H1 (cell line): ENCODE data around the gene EFCAB6. TPM values are rescaled to one million over a fixed set of nuclear protein-coding genes. Genes with fewer than 3 reads are reported as not detected.

ENCODE experiments used
- CTCF ChIA-PET: fragments of 300-600 bp; sonication (Branson Sonifier 250); formaldehyde crosslinking; loops from one replicate; lab custom pipeline; 2021; ENCODE audit not compliant: partially characterized antibody; lab: Charles Lee
- POLR2A ChIA-PET: fragments of 300-600 bp; sonication (Branson Sonifier 250); formaldehyde crosslinking; loops from one replicate; lab custom pipeline; 2021; ENCODE audit warnings: inconsistent platforms; ENCODE audit not compliant: partially characterized antibody; lab: Charles Lee
- DNase-seq, 2 experiments: peaks; one replicate each; pipeline versions ENCODE4 v3.0.0 to v3.0.0-alpha.2; 2010 to 2022; ENCODE audit warnings: low spot score in 2 of 2, low read depth in 1 of 2, mixed read lengths in 1 of 2
- FAIRE-seq: peaks from 2 replicates; lab custom pipeline; 2011; peaks lifted over from hg19 to GRCh38; lab: Jason Lieb, UNC
- H2AFZ ChIP-seq: 2 replicates; pipeline ENCODE4 v1.8.1; 2012; ENCODE audit warnings: low read length, inconsistent platforms
- H2AK5ac ChIP-seq: 2 replicates; pipeline ENCODE4 v1.6.1; 2013; ENCODE audit warnings: low read depth, low read length
- H2BK120ac ChIP-seq: replicated peaks from 2 replicates; pipeline ENCODE3; 2013; ENCODE audit warnings: low read depth, low read length, inconsistent platforms
- H2BK12ac ChIP-seq: 2 replicates; pipeline ENCODE4 v1.6.1; 2013; ENCODE audit warnings: low read depth, low read length
- H2BK15ac ChIP-seq: 2 replicates; pipeline ENCODE4 v1.6.1; 2013; ENCODE audit warnings: low read length
- H2BK20ac ChIP-seq: 2 replicates; pipeline ENCODE4 v1.6.1; 2013; ENCODE audit warnings: low read length
- H2BK5ac ChIP-seq: 2 replicates; pipeline ENCODE4 v1.6.1; 2013; ENCODE audit warnings: low read depth, low read length
- H3K14ac ChIP-seq: 2 replicates; pipeline ENCODE4 v1.6.1; 2013; ENCODE audit warnings: inconsistent platforms; ENCODE audit not compliant: insufficient read length
- H3K18ac ChIP-seq: 2 replicates; pipeline ENCODE4 v1.6.1; 2013; ENCODE audit warnings: low read length; ENCODE audit errors: extremely low read depth
- H3K23ac ChIP-seq: 2 replicates; pipeline ENCODE4 v1.6.1; 2013; ENCODE audit warnings: inconsistent platforms; ENCODE audit not compliant: insufficient read length
- H3K23me2 ChIP-seq: 2 replicates; pipeline ENCODE4 v1.6.1; 2013; ENCODE audit warnings: low read depth, low read length
- H3K27ac ChIP-seq: 2 replicates; pipeline ENCODE4 v1.6.1; 2011; ENCODE audit warnings: low read depth, low read length, inconsistent platforms
- H3K27me3 ChIP-seq, 4 experiments: replicated peaks in 1 of 4; 1 replicate in 1 of 4; 2 replicates in 3 of 4; pipeline versions ENCODE4 v1.6.1 to v1.8.1; 2011 to 2013; ENCODE audit warnings: low read length in 3 of 4, mild to moderate bottlenecking in 3 of 4, inconsistent platforms in 2 of 4, mixed read lengths in 2 of 4, moderate library complexity in 1 of 4; ENCODE audit not compliant: control insufficient read depth in 3 of 4, insufficient read depth in 3 of 4; ENCODE audit errors: extremely low read depth in 1 of 4
- H3K36me3 ChIP-seq, 4 experiments: 2 replicates each; pipeline versions ENCODE4 v1.6.1 to v1.8.1; 2011 to 2013; ENCODE audit warnings: mild to moderate bottlenecking in 4 of 4, low read length in 3 of 4, moderate library complexity in 2 of 4, control low read depth in 1 of 4, inconsistent platforms in 1 of 4; ENCODE audit not compliant: insufficient read depth in 4 of 4, control insufficient read depth in 2 of 4
- H3K4ac ChIP-seq: replicated peaks from 2 replicates; pipeline ENCODE3; 2013; ENCODE audit warnings: low read length, low read depth, mixed read lengths, inconsistent platforms; ENCODE audit not compliant: insufficient read length
- H3K4me1 ChIP-seq, 4 experiments: replicated peaks in 1 of 4; 1 replicate in 1 of 4; 2 replicates in 3 of 4; pipeline versions ENCODE4 v1.6.1 to v1.8.1; 2011 to 2013; ENCODE audit warnings: low read length in 3 of 4, inconsistent platforms in 2 of 4, mixed read lengths in 1 of 4; ENCODE audit not compliant: insufficient read depth in 4 of 4, control insufficient read depth in 3 of 4
- H3K4me2 ChIP-seq, 2 experiments: 2 replicates each; pipeline versions ENCODE4 v1.6.1 to v1.8.1; 2011 to 2013; ENCODE audit warnings: low read depth in 2 of 2, low read length in 2 of 2, control low read depth in 1 of 2, inconsistent platforms in 1 of 2, mild to moderate bottlenecking in 1 of 2; ENCODE audit not compliant: insufficient read depth in 1 of 2
- H3K4me3 ChIP-seq, 4 experiments: fragments of 200-600, 300-600 bp in 1 of 4; sonication (generic), shearing (Covaris generic), sonication (Bioruptor Twin) in 1 of 4; 2 replicates each; pipeline versions ENCODE4 v1.5.1 to v1.8.1; 2011 to 2016; ENCODE audit warnings: low read length in 4 of 4, low read depth in 3 of 4, control low read depth in 2 of 4, inconsistent platforms in 2 of 4, mild to moderate bottlenecking in 2 of 4, mixed read lengths in 1 of 4, moderate library complexity in 1 of 4; ENCODE audit not compliant: insufficient read depth in 2 of 4; ENCODE audit errors: extremely low read depth in 1 of 4
- H3K56ac ChIP-seq: replicated peaks from 2 replicates; pipeline ENCODE3; 2013; ENCODE audit warnings: low read depth, mild to moderate bottlenecking, mixed read lengths, low read length, inconsistent platforms; ENCODE audit not compliant: insufficient read length
- H3K79me1 ChIP-seq: 2 replicates; pipeline ENCODE4 v1.6.1; 2013; ENCODE audit warnings: low read depth, low read length, control low read depth
- H3K79me2 ChIP-seq, 2 experiments: 2 replicates each; pipeline versions ENCODE4 v1.6.1 to v1.8.1; 2012 to 2013; ENCODE audit warnings: low read length in 2 of 2, mild to moderate bottlenecking in 2 of 2, inconsistent platforms in 1 of 2; ENCODE audit not compliant: insufficient read depth in 2 of 2, control insufficient read depth in 1 of 2
- H3K9ac ChIP-seq, 4 experiments: replicated peaks in 1 of 4; 1 replicate in 1 of 4; 2 replicates in 3 of 4; pipeline versions ENCODE4 v1.6.1 to v1.8.1; 2011 to 2013; ENCODE audit warnings: low read depth in 3 of 4, low read length in 3 of 4, control low read depth in 2 of 4, mild to moderate bottlenecking in 2 of 4, moderate library complexity in 2 of 4, inconsistent platforms in 1 of 4; ENCODE audit errors: extremely low read depth in 1 of 4
- H3K9me3 ChIP-seq, 2 experiments: 2 replicates each; pipeline versions ENCODE4 v1.6.1 to v1.8.1; 2012 to 2013; ENCODE audit warnings: mild to moderate bottlenecking in 2 of 2, moderate library complexity in 2 of 2, control low read depth in 1 of 2, inconsistent platforms in 1 of 2, low read depth in 1 of 2, low read length in 1 of 2, mixed read lengths in 1 of 2; ENCODE audit not compliant: insufficient read depth in 2 of 2
- H4K20me1 ChIP-seq, 2 experiments: replicated peaks in 1 of 2; 2 replicates each; pipeline versions ENCODE3 to v1.8.1; 2011 to 2013; ENCODE audit warnings: inconsistent platforms in 2 of 2, low read length in 2 of 2, mild to moderate bottlenecking in 1 of 2; ENCODE audit not compliant: insufficient read depth in 2 of 2, control insufficient read depth in 1 of 2
- H4K5ac ChIP-seq: 2 replicates; pipeline ENCODE4 v1.6.1; 2013; ENCODE audit warnings: low read length, low read depth, mixed read lengths, inconsistent platforms; ENCODE audit not compliant: insufficient read length
- H4K8ac ChIP-seq: 2 replicates; pipeline ENCODE4 v1.8.0; 2013; ENCODE audit warnings: mild to moderate bottlenecking, moderate library complexity, low read length, inconsistent platforms; ENCODE audit not compliant: insufficient read depth; ENCODE audit errors: extremely low read depth
- H4K91ac ChIP-seq: replicated peaks from 2 replicates; pipeline ENCODE3; 2013; ENCODE audit warnings: low read length, mixed read lengths, inconsistent platforms; ENCODE audit not compliant: insufficient read length
- BACH1 ChIP-seq: IDR thresholded peaks from 2 replicates; pipeline ENCODE4 v1.6.1; 2012; ENCODE audit warnings: low read length, improper control_type of control experiment
- CHD1 ChIP-seq: IDR thresholded peaks from 2 replicates; pipeline ENCODE4 v1.6.1; 2012; ENCODE audit warnings: low read depth, low read length, improper control_type of control experiment
- CHD2 ChIP-seq: IDR thresholded peaks from 2 replicates; pipeline ENCODE4 v1.6.1; 2012; ENCODE audit warnings: low read length, improper control_type of control experiment
- FOSL1 ChIP-seq: IDR thresholded peaks from 2 replicates; pipeline ENCODE4 v1.6.1; 2011; ENCODE audit warnings: mild to moderate bottlenecking, low read depth, low read length, moderate library complexity; ENCODE audit not compliant: insufficient read depth
- KDM1A ChIP-seq: fragments of 200-600, 300-600 bp; sonication (generic); IDR thresholded peaks from 2 replicates; pipeline ENCODE4 v1.7.1; 2016; ENCODE audit warnings: mild to moderate bottlenecking, low read length, borderline replicate concordance
- NANOG ChIP-seq: IDR thresholded peaks from 2 replicates; pipeline ENCODE4 v1.6.1; 2011; ENCODE audit warnings: low read length, low read depth, mild to moderate bottlenecking, inconsistent platforms; ENCODE audit not compliant: insufficient read depth, poor library complexity, severe bottlenecking
- POU5F1 ChIP-seq: IDR thresholded peaks from 2 replicates; pipeline ENCODE4 v1.6.1; 2011; ENCODE audit warnings: low read depth, mild to moderate bottlenecking, low read length, moderate library complexity
- RBBP5 ChIP-seq: IDR thresholded peaks from 2 replicates; pipeline ENCODE4 v1.7.1; 2012; ENCODE audit warnings: low read depth, mild to moderate bottlenecking, inconsistent platforms, low read length, moderate library complexity, borderline replicate concordance
- RNF2 ChIP-seq: fragments of 200-900, 300-1000 bp; sonication (generic); IDR thresholded peaks from 2 replicates; pipeline ENCODE4 v1.7.1; 2016; ENCODE audit warnings: borderline replicate concordance, low read depth, mild to moderate bottlenecking, antibody characterized with exemption, low read length; ENCODE audit not compliant: poor library complexity, severe bottlenecking; ENCODE audit errors: missing control alignments
- SAP30 ChIP-seq: fragments of 300-600 bp; sonication (generic); IDR thresholded peaks from 2 replicates; pipeline ENCODE4 v1.7.1; 2012; ENCODE audit warnings: low read length, moderate library complexity, mild to moderate bottlenecking, inconsistent platforms; ENCODE audit not compliant: insufficient read depth, insufficient replicate concordance
- WGBS, 2 experiments: shearing (Covaris generic) in 1 of 2; methylation state at CpG; one replicate each; pipeline versions ENCODE4 v1.1.6 to v1.1.7; 2013 to 2015; ENCODE audit warnings: low lambda C conversion rate in 2 of 2, mixed read lengths in 2 of 2, inconsistent platforms in 1 of 2, low coverage in 1 of 2, missing lambda C conversion rate in 1 of 2; ENCODE audit not compliant: insufficient replicate concordance in 2 of 2, insufficient coverage in 1 of 2, insufficient read length in 1 of 2; ENCODE audit errors: extremely low coverage in 1 of 2, missing lambda C conversion rate in 1 of 2; 5-methylcytosine and 5-hydroxymethylcytosine counted together
- polyA plus RNA-seq, 7 experiments: library from polyadenylated mRNA; depleted of rRNA in 3 of 7; stranded (reverse) in 5 of 7; unstranded in 2 of 7; fragments of >200 nt in 5 of 7; fragments of 200-250 nt in 2 of 7; gene quantifications; 1 replicate in 5 of 7; 2 replicates in 1 of 7; 4 replicates in 1 of 7; pipeline versions ENCODE4 v1.2.1 to v1.2.3, GENCODE V29; 2011 to 2013; ENCODE audit warnings: missing spikeins in 2 of 7, mixed read lengths in 2 of 7
- total RNA-seq: library from RNA; stranded (reverse); fragmentation: NEBNext Ultra II Directional; extraction: Animal tissue kit (Norgen Biotek cat#: 25700); gene quantifications from 2 replicates; pipeline ENCODE4 v1.2.1, GENCODE V29; 2021
- TF ChIP-seq, protein P1 (sequence below): IDR thresholded peaks from 2 replicates; pipeline ENCODE4 v1.6.1; 2012; ENCODE audit warnings: inconsistent platforms
- TF ChIP-seq, protein P2 (sequence below): IDR thresholded peaks from 2 replicates; pipeline ENCODE4 v1.6.1; 2011; ENCODE audit warnings: low read length, improper control_type of control experiment

Gene EFCAB6
- total and polyA plus RNA-seq, 2 of the 8 experiments (the other 6 are each of a cell fraction or from before 2014, with no cell fraction given) = 0.32 to 1.7 TPM

GRCh38 chr22:43544289-43544673, 267.8 kb downstream of the EFCAB6 start:
- Histone ChIP-seq H3K27ac (no peak overlapping the region), H2BK20ac (no peak overlapping the region), H2BK120ac (no peak overlapping the region), H4K8ac (no peak overlapping the region), H2BK12ac (no peak overlapping the region), H4K91ac (no peak overlapping the region), H3K14ac (no peak overlapping the region), H3K23me2 (no peaks in the 10 kb centered on the region), H3K79me2 (no peaks in the 10 kb centered on the region), H3K9ac (no peak overlapping the region), H3K9me3 (no peaks in the 10 kb centered on the region), H3K79me1 (no peaks in the 10 kb centered on the region), H2BK5ac (no peak overlapping the region), H3K4me2 (no peak overlapping the region), H3K4me3 (no peak overlapping the region), H2AFZ (no peak overlapping the region), H4K5ac (no peak overlapping the region), H2AK5ac (no peak overlapping the region), H3K18ac (no peak overlapping the region), H3K4ac (no peak overlapping the region), H3K36me3 (no peaks in the 10 kb centered on the region), H2BK15ac (no peak overlapping the region), H3K4me1 (no peaks in the 10 kb centered on the region; a peak in 1 of 7 replicates), H3K27me3 (no peaks in the 10 kb centered on the region), H3K56ac (no peak overlapping the region), H4K20me1 (no peaks in the 10 kb centered on the region), H3K23ac (no peak overlapping the region)
- WGBS, 2 experiments = 94% methylated on average over 4 of the region's 4 CpGs; no CpG with 5 or more reads in 1 of the 2 experiments
- POLR2A ChIA-PET = no interaction called here
- FAIRE-seq = no peak
- CTCF ChIA-PET = interaction anchor here (1.3 to 1.8 kb wide), 5 partner anchors 28 to 253 kb away, joined by 3 to 8 read pairs (median 4); no protein-coding TSS in a partner anchor
- no peak for DNase-seq
- TF ChIP-seq, protein P1, sequence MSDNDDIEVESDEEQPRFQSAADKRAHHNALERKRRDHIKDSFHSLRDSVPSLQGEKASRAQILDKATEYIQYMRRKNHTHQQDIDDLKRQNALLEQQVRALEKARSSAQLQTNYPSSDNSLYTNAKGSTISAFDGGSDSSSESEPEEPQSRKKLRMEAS = no peak
- TF ChIP-seq POU5F1 (no peak), FOSL1 (no peak), RNF2 (no peak), CHD1 (no peak), NANOG (no peak), SAP30 (no peak), BACH1 (no peak), RBBP5 (no peak), KDM1A (no peak), CHD2 (no peak)
- TF ChIP-seq, protein P2, sequence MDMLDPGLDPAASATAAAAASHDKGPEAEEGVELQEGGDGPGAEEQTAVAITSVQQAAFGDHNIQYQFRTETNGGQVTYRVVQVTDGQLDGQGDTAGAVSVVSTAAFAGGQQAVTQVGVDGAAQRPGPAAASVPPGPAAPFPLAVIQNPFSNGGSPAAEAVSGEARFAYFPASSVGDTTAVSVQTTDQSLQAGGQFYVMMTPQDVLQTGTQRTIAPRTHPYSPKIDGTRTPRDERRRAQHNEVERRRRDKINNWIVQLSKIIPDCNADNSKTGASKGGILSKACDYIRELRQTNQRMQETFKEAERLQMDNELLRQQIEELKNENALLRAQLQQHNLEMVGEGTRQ = no peak
